A673 (cell line): ENCODE results near the gene EIF3L. TPM values are rescaled to one million over a fixed set of nuclear protein-coding genes. Genes with fewer than 3 reads are reported as not detected.
"Not testable (repeated sequence)": the region's sequence is repeated elsewhere in the genome, so short reads cannot be mapped to it uniquely, and the experiment has no call there.

Experiments used
- Bru-seq: library from RNA; stranded (reverse); fragments of 400-500 nt; gene quantifications from one replicate; lab custom pipeline; 2021; lab: Mats Ljungman, UMichigan
- BruChase-seq, 2 experiments: library from RNA; stranded (reverse); fragments of 400-500 nt; gene quantifications; one replicate each; lab custom pipeline; 2021; lab: Mats Ljungman, UMichigan
- BruUV-seq: library from RNA; stranded (reverse); fragments of 400-500 nt; replicated peaks from 2 replicates; lab custom pipeline; 2021; lab: Mats Ljungman, UMichigan
- CTCF ChIA-PET: fragments of 300-600 bp; sonication (Branson Sonifier 250); formaldehyde crosslinking; loops from one replicate; lab custom pipeline; 2022; ENCODE audit warnings: antibody characterized with exemption; lab: Charles Lee
- POLR2A ChIA-PET: fragments of 300-600 bp; sonication (Branson Sonifier 250); formaldehyde crosslinking; loops from one replicate; lab custom pipeline; 2022; ENCODE audit warnings: antibody characterized with exemption; ENCODE audit not compliant: low non-redundant PET; lab: Charles Lee
- DNase-seq: peaks from one replicate; pipeline ENCODE4 v3.0.0-alpha.2; 2015; ENCODE audit warnings: low spot score
- H3K27ac ChIP-seq: fragments of 200-600 bp; sonication (generic); 2 replicates; pipeline ENCODE4 v1.5.1; 2016; ENCODE audit warnings: mixed run types, low read depth, mild to moderate bottlenecking, mixed read lengths, antibody characterized with exemption, low read length; ENCODE audit not compliant: poor library complexity, severe bottlenecking
- H3K27me3 ChIP-seq: fragments of 200-600 bp; sonication (generic); replicated peaks from 2 replicates; pipeline ENCODE4 v1.6.1; 2017; ENCODE audit warnings: mixed run types, low read depth, mild to moderate bottlenecking, mixed read lengths, antibody characterized with exemption, low read length; ENCODE audit not compliant: insufficient read depth, poor library complexity
- H3K36me3 ChIP-seq: fragments of 200-600 bp; sonication (generic); 2 replicates; pipeline ENCODE4 v1.6.1; 2016; ENCODE audit warnings: mixed run types, mild to moderate bottlenecking, mixed read lengths, antibody characterized with exemption, low read length; ENCODE audit not compliant: insufficient read depth, poor library complexity, severe bottlenecking
- H3K4me1 ChIP-seq: fragments of 200-600 bp; sonication (generic); 2 replicates; pipeline ENCODE4 v1.6.1; 2017; ENCODE audit warnings: mixed run types, mild to moderate bottlenecking, mixed read lengths, antibody characterized with exemption, low read length; ENCODE audit not compliant: insufficient read depth, poor library complexity, severe bottlenecking
- H3K4me3 ChIP-seq: fragments of 200-600 bp; sonication (generic); 2 replicates; pipeline ENCODE4 v1.5.1; 2016; ENCODE audit warnings: low read depth, mixed run types, mild to moderate bottlenecking, mixed read lengths, low read length; ENCODE audit not compliant: poor library complexity, severe bottlenecking
- H3K9me3 ChIP-seq: fragments of 200-600 bp; sonication (generic); 2 replicates; pipeline ENCODE4 v1.6.1; 2016; ENCODE audit warnings: mixed run types, low read depth, mild to moderate bottlenecking, mixed read lengths, antibody characterized with exemption, low read length; ENCODE audit not compliant: poor library complexity, severe bottlenecking
- EZH2 ChIP-seq: fragments of 200-600 bp; sonication (generic); IDR thresholded peaks from 2 replicates; pipeline ENCODE4 v1.6.1; 2017; ENCODE audit warnings: borderline replicate concordance, low read depth, mild to moderate bottlenecking, mixed read lengths, antibody characterized with exemption, low read length; ENCODE audit not compliant: poor library complexity, severe bottlenecking
- intact Hi-C: fragments of 100-400 bp; cut with micrococcal nuclease; formaldehyde crosslinking; loops from one replicate; pipeline ENCODE4 v1.10.0; 2022; ENCODE audit not compliant: unreplicated experiment
- long read RNA-seq: library from polyadenylated mRNA; stranded (forward); transcript quantifications from one replicate; pipeline ENCODE4 v2.0.0, GENCODE V29; 2022
- total RNA-seq: library from RNA; stranded (reverse); gene quantifications from 2 replicates; pipeline ENCODE4 v1.2.3, GENCODE V29; 2021
- TF ChIP-seq, protein P1 (sequence below): fragments of 300-800, 200-600 bp; sonication (generic); conservative IDR thresholded peaks from 2 replicates; pipeline ENCODE4 v1.5.1; 2017; ENCODE audit warnings: low read depth, mild to moderate bottlenecking, antibody characterized with exemption, low read length, moderate library complexity, mixed read lengths

EIF3L gene
- 492 and 528 TPM in 2 replicates for total RNA-seq
- percentile 92 among the genes with signal in this experiment for Bru-seq, nascent RNA
- percentile 88 among the genes with signal in this experiment for BruChase-seq, experiment 1, labeled RNA remaining after a 2-hour chase
- BruChase-seq, experiment 2, labeled RNA remaining after a 6-hour chase, result percentile 91 among the genes with signal in this experiment
- long read RNA-seq, transcript EIF3L-203 (13 exons, 3,220 nt), result major isoform, 520 of 584 reads
- long read RNA-seq, partial matches to known transcripts, result 27 of 584 reads
- long read RNA-seq, other reads (novel, unspliced or antisense), result 36 of 584 reads

DNA sequence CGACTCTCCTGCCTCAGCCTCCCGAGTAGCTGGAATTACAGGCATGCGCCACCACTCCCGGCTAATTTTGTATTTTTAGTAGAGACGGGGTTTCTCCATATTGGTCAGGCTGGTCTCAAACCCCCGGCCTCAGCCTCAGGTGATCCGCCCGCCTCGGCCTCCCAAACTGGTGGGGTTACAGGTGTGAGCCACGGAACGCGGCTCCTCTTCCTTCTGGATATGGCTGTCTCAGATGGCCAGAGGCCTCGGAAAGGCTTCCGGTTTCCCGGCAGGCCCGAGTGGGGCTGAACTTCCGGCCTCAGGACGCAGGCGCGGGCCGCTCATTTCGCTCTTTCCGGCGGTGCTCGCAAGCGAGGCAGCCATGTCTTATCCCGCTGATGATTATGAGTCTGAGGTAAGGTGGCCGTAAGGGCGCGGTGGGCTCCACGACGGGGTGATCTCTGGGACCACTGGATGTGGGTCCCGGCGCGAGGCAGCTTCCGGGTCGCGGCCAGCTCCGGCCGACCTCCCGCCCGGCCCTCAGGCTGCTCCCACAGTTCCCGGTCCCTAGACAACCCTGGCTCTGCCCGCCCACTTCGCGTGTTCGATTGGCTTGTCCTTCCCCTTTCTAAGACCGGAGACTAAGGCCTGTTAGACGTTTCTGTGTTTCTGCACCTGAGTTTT, at the start of gene EIF3L:
Gene EIF3L (plus strand): TSS at position 331 of the 663 bp plus-strand sequence. CDS start 31 bp downstream, at position 362.
- peak; percentile 94 for DNase-seq
- Histone ChIP-seq H3K27ac (peak within 1 kb of the TSS; percentile 82), H3K9me3 (peaks cover 10% of the 10 kb centered on the region), H3K4me1 (peaks cover 9% of the 10 kb centered on the region), H3K4me3 (peak within 1 kb of the TSS; percentile 86), H3K36me3 (peaks cover 40% of the 10 kb centered on the region), H3K27me3 (no peaks in the 10 kb centered on the region)
- POLR2A ChIA-PET, result no interaction called here
- CTCF ChIA-PET, result no interaction called here
- TF ChIP-seq EZH2, result no peak
- TF ChIP-seq, protein P1, sequence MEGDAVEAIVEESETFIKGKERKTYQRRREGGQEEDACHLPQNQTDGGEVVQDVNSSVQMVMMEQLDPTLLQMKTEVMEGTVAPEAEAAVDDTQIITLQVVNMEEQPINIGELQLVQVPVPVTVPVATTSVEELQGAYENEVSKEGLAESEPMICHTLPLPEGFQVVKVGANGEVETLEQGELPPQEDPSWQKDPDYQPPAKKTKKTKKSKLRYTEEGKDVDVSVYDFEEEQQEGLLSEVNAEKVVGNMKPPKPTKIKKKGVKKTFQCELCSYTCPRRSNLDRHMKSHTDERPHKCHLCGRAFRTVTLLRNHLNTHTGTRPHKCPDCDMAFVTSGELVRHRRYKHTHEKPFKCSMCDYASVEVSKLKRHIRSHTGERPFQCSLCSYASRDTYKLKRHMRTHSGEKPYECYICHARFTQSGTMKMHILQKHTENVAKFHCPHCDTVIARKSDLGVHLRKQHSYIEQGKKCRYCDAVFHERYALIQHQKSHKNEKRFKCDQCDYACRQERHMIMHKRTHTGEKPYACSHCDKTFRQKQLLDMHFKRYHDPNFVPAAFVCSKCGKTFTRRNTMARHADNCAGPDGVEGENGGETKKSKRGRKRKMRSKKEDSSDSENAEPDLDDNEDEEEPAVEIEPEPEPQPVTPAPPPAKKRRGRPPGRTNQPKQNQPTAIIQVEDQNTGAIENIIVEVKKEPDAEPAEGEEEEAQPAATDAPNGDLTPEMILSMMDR, result no peak
- BruUV-seq, result no TSS peak
- intact Hi-C loops, result no loop called here

DNA sequence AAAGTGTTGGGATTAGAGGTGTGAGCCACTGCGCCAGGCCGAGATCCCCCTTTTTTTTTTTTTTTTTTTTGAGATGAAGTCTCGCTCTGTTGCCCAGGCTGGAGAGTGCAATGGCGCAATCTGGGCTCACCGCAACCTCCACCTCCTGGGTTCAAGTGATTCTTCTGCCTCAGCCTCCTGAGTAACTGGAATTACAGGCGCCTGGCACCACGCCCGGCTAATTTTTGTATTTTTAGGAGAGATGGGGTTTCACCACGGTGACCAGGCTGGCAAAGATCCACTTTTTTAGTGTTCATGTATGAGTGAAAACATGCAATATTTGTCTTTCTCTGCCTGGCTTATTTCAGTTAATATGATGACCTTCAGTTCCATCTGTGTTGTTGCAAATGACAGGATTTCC, 49.2 kb upstream of the EIF3L start:
- H3K4me3 ChIP-seq, POLR2A ChIA-PET, BruUV-seq, H3K27ac ChIP-seq, H3K27me3 ChIP-seq, H3K36me3 ChIP-seq, H3K9me3 ChIP-seq, DNase-seq: not testable (repeated sequence)
- CTCF ChIA-PET, result interaction anchor here (0.7 kb wide), 1 partner anchor 910 kb away, joined by 15 read pairs; no protein-coding TSS in a partner anchor
- intact Hi-C loops, result loop anchor here (5.0 kb wide), 1 partner anchor 123 kb away; the partner anchor contains the start of gene LGALS1
- peaks cover 16% of the 10 kb centered on the region for H3K4me1 ChIP-seq

DNA sequence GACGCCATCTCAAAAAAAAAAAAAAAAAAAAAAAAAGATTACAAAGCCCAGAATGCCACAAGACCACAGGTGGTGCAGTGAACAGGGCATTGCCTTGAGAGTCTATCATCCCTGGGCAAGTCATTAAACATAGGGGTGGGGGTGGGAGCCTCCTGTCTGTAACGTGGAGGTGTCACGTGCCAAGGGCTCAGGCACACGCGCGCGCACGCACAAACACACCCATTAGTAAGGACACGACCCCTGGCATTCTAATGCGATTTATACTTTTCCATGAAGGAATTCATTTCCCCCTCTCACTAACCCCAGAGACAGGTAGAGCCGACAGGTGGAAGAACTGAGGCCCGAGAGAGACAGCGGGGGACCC, 47.3 kb upstream of the EIF3L start:
- TF ChIP-seq, protein P1, result no peak
- TF ChIP-seq EZH2, result no peak
- intact Hi-C loops, result loop anchor here (5.0 kb wide), 1 partner anchor 125 kb away; the partner anchor contains the start of gene LGALS1
- H3K4me3 ChIP-seq, result peak overlapping the region; percentile 74
- H3K4me1 ChIP-seq, result peaks cover 31% of the 10 kb centered on the region
- peak overlapping the region; percentile 65 for H3K27ac ChIP-seq
- no peak for DNase-seq
- H3K9me3 ChIP-seq, result no peaks in the 10 kb centered on the region
- ChIA-PET POLR2A (no interaction called here), CTCF (no interaction called here)
- H3K27me3 ChIP-seq, result no peaks in the 10 kb centered on the region
- no peaks in the 10 kb centered on the region for H3K36me3 ChIP-seq
- BruUV-seq, result no TSS peak
